IMR-90 (cell line): ENCODE results near the gene FXYD6.

Experiments used
- BHLHE40 ChIP-seq: fragments of 150-350 bp; IDR thresholded peaks from 2 replicates; pipeline ENCODE4 v1.6.1; 2016; ENCODE audit warnings: mild to moderate bottlenecking, low read depth, low read length
- CEBPB ChIP-seq: IDR thresholded peaks from 2 replicates; pipeline ENCODE4 v1.6.1; 2012; ENCODE audit warnings: low read depth, low read length, improper control_type of control experiment
- CHD1 ChIP-seq: IDR thresholded peaks from 2 replicates; pipeline ENCODE4 v1.6.1; 2012; ENCODE audit warnings: low read depth, low read length, improper control_type of control experiment
- MXI1 ChIP-seq: IDR thresholded peaks from 2 replicates; pipeline ENCODE4 v1.6.1; 2012; ENCODE audit warnings: low read depth, mild to moderate bottlenecking, low read length, moderate library complexity, borderline replicate concordance
- NFE2L2 ChIP-seq: fragments of 150-350 bp; IDR thresholded peaks from 2 replicates; pipeline ENCODE4 v1.6.1; 2016; ENCODE audit warnings: low read depth, mild to moderate bottlenecking, low read length
- POLR2A ChIP-seq: IDR thresholded peaks from 2 replicates; pipeline ENCODE4 v1.6.1; 2012; ENCODE audit warnings: mild to moderate bottlenecking, low read depth, low read length
- RAD21 ChIP-seq: IDR thresholded peaks from 2 replicates; pipeline ENCODE4 v1.6.1; 2012; ENCODE audit warnings: low read length, improper control_type of control experiment
- RCOR1 ChIP-seq: IDR thresholded peaks from 2 replicates; pipeline ENCODE4 v1.6.1; 2012; ENCODE audit warnings: mild to moderate bottlenecking, low read length, improper control_type of control experiment; ENCODE audit not compliant: insufficient replicate concordance
- RFX5 ChIP-seq: IDR thresholded peaks from 2 replicates; pipeline ENCODE4 v1.8.0; 2012; ENCODE audit warnings: low read depth, mild to moderate bottlenecking, low read length, moderate library complexity
- SMC3 ChIP-seq: fragments of 150-350 bp; IDR thresholded peaks from 2 replicates; pipeline ENCODE4 v1.6.1; 2016; ENCODE audit warnings: low read depth, mild to moderate bottlenecking, antibody characterized with exemption, low read length, moderate library complexity
- TF ChIP-seq, protein P1 (sequence below): conservative IDR thresholded peaks from 2 replicates; pipeline ENCODE4 v1.5.1; 2012; ENCODE audit warnings: mild to moderate bottlenecking, low read depth, low read length, improper control_type of control experiment
- TF ChIP-seq, protein P2 (sequence below): fragments of 150-350 bp; IDR thresholded peaks from 2 replicates; pipeline ENCODE4 v1.6.1; 2016; ENCODE audit warnings: low read depth, mild to moderate bottlenecking, low read length, moderate library complexity, borderline replicate concordance
- TF ChIP-seq, protein P3 (sequence below): fragments of 150-350 bp; IDR thresholded peaks from 2 replicates; pipeline ENCODE4 v1.6.1; 2017; ENCODE audit warnings: mild to moderate bottlenecking, antibody characterized with exemption, low read length, low read depth

DNA sequence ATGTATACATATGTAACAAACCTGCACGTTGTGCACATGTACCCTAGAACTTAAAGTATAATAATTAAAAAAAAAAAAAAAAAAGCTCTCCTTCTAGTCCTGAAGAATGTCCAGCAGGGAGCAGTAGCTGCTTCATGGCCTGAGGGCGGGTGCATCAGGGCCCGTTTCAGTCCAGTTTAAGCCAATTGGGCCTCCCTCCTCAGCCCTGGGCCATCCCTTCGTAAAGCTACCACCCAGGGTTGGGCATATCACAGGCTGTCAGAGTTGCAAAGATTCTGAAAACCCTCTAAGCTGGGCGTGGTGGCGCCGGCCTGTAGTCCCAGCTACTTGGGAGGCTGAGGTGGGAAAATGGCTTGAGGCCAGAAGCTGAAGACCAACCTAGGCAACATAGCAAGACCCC is 47.3 kb upstream of the FXYD6 start:
- TF ChIP-seq, protein P1, sequence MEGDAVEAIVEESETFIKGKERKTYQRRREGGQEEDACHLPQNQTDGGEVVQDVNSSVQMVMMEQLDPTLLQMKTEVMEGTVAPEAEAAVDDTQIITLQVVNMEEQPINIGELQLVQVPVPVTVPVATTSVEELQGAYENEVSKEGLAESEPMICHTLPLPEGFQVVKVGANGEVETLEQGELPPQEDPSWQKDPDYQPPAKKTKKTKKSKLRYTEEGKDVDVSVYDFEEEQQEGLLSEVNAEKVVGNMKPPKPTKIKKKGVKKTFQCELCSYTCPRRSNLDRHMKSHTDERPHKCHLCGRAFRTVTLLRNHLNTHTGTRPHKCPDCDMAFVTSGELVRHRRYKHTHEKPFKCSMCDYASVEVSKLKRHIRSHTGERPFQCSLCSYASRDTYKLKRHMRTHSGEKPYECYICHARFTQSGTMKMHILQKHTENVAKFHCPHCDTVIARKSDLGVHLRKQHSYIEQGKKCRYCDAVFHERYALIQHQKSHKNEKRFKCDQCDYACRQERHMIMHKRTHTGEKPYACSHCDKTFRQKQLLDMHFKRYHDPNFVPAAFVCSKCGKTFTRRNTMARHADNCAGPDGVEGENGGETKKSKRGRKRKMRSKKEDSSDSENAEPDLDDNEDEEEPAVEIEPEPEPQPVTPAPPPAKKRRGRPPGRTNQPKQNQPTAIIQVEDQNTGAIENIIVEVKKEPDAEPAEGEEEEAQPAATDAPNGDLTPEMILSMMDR: no peak
- TF ChIP-seq POLR2A (no peak), CHD1 (no peak), SMC3 (no peak), RCOR1 (no peak), RFX5 (no peak), RAD21 (no peak), CEBPB (no peak), MXI1 (no peak), NFE2L2 (no peak), BHLHE40 (no peak)
- TF ChIP-seq, protein P2, sequence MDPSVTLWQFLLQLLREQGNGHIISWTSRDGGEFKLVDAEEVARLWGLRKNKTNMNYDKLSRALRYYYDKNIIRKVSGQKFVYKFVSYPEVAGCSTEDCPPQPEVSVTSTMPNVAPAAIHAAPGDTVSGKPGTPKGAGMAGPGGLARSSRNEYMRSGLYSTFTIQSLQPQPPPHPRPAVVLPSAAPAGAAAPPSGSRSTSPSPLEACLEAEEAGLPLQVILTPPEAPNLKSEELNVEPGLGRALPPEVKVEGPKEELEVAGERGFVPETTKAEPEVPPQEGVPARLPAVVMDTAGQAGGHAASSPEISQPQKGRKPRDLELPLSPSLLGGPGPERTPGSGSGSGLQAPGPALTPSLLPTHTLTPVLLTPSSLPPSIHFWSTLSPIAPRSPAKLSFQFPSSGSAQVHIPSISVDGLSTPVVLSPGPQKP: no peak
- TF ChIP-seq, protein P3, sequence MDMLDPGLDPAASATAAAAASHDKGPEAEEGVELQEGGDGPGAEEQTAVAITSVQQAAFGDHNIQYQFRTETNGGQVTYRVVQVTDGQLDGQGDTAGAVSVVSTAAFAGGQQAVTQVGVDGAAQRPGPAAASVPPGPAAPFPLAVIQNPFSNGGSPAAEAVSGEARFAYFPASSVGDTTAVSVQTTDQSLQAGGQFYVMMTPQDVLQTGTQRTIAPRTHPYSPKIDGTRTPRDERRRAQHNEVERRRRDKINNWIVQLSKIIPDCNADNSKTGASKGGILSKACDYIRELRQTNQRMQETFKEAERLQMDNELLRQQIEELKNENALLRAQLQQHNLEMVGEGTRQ: no peak
